Prostate gland (tissue), 2 donors: ENCODE measurements around the gene SP8.

Experiments
- POLR2A ChIP-seq: fragments of 450-650 bp; IDR thresholded peaks from one replicate; pipeline ENCODE4 v1.6.1; 2016; ENCODE audit warnings: antibody characterized with exemption, mild to moderate bottlenecking
- POLR2AphosphoS5 ChIP-seq: sonication (generic); formaldehyde crosslinking; IDR thresholded peaks from one replicate; pipeline ENCODE4 v1.6.1; 2017; ENCODE audit warnings: antibody characterized with exemption
- TF ChIP-seq, protein P1 (sequence below), 4 experiments: fragments of 200-600 bp in 2 of 4; fragments of 450-650 bp in 2 of 4; sonication (generic) in 2 of 4; IDR thresholded peaks; 1 replicate in 3 of 4; 2 replicates in 1 of 4; pipeline ENCODE4 v1.5.1; 2016 to 2019; ENCODE audit warnings: antibody characterized with exemption in 4 of 4, mild to moderate bottlenecking in 2 of 4, moderate library complexity in 2 of 4

GRCh38 chr7:20804345-20804744 is 17.7 kb upstream of the SP8 start:
- TF ChIP-seq, protein P1, sequence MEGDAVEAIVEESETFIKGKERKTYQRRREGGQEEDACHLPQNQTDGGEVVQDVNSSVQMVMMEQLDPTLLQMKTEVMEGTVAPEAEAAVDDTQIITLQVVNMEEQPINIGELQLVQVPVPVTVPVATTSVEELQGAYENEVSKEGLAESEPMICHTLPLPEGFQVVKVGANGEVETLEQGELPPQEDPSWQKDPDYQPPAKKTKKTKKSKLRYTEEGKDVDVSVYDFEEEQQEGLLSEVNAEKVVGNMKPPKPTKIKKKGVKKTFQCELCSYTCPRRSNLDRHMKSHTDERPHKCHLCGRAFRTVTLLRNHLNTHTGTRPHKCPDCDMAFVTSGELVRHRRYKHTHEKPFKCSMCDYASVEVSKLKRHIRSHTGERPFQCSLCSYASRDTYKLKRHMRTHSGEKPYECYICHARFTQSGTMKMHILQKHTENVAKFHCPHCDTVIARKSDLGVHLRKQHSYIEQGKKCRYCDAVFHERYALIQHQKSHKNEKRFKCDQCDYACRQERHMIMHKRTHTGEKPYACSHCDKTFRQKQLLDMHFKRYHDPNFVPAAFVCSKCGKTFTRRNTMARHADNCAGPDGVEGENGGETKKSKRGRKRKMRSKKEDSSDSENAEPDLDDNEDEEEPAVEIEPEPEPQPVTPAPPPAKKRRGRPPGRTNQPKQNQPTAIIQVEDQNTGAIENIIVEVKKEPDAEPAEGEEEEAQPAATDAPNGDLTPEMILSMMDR (IDR thresholded peaks at IDR 0.05) = no peak
- TF ChIP-seq POLR2A = no peak
- TF ChIP-seq POLR2AphosphoS5 = no peak
